GM06990 (cell line): ENCODE data around the gene B4GALT1.

Experiments
- DNase-seq: peaks from one replicate; pipeline ENCODE4 v3.0.0-alpha.2; 2011; ENCODE audit not compliant: insufficient read length; ENCODE audit errors: extremely low read depth
- H3K27me3 ChIP-seq: replicated peaks from 2 replicates; pipeline ENCODE4 v1.6.0; 2011; ENCODE audit warnings: low read length; ENCODE audit not compliant: control insufficient read depth, insufficient read depth
- H3K36me3 ChIP-seq: 2 replicates; pipeline ENCODE4 v1.5.1; 2011; ENCODE audit warnings: low read length; ENCODE audit not compliant: control insufficient read depth, insufficient read depth
- H3K4me3 ChIP-seq: replicated peaks from 2 replicates; pipeline ENCODE4 v1.5.1; 2011; ENCODE audit warnings: low read depth, mild to moderate bottlenecking, control low read depth, low read length
- TF ChIP-seq, protein P1 (sequence below): IDR thresholded peaks from 2 replicates; pipeline ENCODE4 v1.5.1; 2011; ENCODE audit warnings: low read length, control low read depth, mild to moderate bottlenecking, inconsistent platforms; ENCODE audit not compliant: insufficient read depth, poor library complexity, severe bottlenecking

Gene B4GALT1

DNA sequence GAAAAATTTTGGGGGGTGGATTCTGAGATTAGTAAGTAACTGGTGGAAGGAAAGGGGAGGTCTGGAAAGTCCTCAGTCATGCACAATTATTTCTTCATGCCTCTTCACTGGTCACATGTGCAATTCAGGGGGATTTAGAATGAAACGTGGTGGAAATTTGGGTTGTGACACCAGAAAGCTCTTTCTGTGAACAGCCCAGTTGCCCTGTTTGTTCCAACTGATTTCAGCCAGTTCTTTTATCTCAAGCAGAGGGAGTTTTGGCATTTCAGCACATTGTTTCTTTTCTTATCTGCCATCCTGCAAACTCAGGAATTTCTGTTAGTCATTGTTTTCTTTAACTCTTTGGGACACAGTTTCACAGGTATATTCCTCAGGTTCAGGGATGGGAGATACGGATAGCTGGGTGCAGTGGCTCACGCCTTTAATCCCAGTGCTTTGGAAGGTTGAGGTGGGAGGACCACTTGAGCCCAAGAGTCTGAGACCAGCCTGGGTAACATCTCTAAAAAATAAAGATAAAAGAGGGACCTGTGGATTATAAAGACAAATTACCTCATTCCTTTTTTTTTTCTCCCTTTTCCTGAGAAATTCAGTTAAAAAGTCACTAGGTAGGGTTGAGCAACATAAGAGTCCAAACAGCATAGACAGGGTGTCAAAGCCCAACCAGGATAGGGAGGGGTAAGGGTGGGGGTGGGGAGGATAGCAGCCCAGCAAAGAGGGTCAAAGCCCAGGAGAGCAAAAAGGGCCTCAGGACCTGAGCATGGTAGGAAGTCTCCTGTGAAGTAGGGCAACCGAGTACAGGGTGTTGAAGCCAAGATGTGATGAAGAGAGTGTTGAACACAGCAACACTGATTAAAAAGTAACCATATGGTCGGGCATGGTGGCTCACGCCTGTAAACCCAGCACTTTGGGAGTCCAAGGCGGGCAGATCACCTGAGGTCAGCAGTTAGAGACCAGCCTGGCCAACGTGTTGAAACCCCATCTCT lies 5.4 kb upstream of the B4GALT1 start:
- DNase-seq = no peak
- Histone ChIP-seq H3K27me3 (no peaks in the 10 kb centered on the region), H3K4me3 (no peak overlapping the region), H3K36me3 (no peaks in the 10 kb centered on the region)
- TF ChIP-seq, protein P1, sequence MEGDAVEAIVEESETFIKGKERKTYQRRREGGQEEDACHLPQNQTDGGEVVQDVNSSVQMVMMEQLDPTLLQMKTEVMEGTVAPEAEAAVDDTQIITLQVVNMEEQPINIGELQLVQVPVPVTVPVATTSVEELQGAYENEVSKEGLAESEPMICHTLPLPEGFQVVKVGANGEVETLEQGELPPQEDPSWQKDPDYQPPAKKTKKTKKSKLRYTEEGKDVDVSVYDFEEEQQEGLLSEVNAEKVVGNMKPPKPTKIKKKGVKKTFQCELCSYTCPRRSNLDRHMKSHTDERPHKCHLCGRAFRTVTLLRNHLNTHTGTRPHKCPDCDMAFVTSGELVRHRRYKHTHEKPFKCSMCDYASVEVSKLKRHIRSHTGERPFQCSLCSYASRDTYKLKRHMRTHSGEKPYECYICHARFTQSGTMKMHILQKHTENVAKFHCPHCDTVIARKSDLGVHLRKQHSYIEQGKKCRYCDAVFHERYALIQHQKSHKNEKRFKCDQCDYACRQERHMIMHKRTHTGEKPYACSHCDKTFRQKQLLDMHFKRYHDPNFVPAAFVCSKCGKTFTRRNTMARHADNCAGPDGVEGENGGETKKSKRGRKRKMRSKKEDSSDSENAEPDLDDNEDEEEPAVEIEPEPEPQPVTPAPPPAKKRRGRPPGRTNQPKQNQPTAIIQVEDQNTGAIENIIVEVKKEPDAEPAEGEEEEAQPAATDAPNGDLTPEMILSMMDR = no peak

DNA sequence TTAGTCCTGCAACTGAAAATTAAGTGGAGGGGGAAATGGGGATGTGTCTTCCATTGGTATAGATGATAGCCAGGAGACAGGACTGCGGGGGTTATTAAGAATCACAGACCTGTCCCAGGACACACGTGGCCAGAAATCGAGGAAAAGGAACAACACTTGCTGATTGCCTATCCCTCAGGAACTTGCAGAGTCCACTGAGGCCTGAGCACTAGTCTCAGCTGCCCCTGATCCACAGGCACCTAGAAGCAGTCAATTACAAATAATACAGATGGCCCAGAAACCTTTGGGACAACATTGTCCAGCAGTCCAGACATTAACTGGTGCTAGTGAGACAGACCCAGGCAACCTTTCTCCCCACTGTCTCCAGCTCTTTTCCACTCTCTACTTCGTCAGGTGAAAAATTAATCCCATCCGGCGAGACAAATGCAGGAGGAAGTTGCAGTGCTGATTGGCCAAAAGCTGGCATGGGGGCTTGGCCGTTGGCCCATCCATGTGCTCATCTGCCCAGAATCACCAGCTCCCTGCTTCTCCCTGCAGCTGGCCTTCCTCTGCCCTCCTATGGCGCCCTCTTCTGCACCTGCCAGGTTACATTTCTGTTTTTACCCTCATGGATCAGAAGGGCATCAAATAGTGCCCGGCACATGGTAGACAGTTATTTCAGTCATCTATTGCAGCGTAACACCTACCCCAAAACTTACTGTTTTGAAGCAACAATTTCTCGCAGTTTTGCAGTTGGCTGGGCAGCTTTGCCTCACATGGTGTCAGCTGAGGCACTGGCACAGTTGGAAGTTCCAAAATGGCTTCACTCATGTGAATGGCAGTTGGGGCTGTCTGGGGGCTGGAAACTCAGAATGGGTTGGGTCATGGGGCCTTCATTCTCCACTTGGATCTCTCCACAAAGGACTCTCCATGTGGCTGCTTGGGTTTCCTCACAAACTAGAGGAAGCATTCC lies 3.6 kb upstream of the B4GALT1 start:
- TF ChIP-seq, protein P1 = peak; percentile 56
- no peaks in the 10 kb centered on the region for H3K36me3 ChIP-seq
- DNase-seq = no peak
- H3K27me3 ChIP-seq = no peaks in the 10 kb centered on the region
- H3K4me3 ChIP-seq = no peak overlapping the region

DNA sequence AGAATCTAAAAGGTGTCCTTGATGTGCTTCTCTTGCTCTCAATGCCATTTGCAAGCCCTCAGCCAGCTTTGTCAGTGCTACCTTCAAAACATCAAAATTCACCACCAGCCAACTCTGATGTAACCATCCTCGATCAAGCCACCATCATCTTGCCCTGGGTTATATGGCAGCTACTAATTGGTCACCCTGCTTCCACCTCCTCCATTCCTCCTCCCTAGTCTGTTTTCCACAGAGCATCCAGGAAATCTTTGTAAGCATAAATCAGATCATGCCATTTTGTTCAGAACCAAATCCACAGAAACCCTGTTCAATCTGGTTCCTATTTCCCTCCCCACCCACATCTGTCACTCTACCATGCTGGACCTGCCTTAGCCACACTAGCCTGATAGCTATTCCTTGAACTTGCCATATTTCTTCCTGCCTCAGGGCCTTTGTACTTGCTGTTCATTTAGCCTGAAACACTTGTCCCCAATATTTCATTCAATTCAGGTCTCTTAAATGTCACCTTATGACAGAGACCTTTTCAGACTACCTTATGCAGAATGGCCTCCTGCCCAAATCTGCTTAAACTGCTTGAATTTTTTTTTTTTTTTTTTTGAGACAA lies 1.9 kb upstream of the B4GALT1 start:
- Histone ChIP-seq H3K36me3 (no peaks in the 10 kb centered on the region), H3K4me3 (no peak overlapping the region), H3K27me3 (no peaks in the 10 kb centered on the region)
- TF ChIP-seq, protein P1 = no peak
- DNase-seq = no peak

DNA sequence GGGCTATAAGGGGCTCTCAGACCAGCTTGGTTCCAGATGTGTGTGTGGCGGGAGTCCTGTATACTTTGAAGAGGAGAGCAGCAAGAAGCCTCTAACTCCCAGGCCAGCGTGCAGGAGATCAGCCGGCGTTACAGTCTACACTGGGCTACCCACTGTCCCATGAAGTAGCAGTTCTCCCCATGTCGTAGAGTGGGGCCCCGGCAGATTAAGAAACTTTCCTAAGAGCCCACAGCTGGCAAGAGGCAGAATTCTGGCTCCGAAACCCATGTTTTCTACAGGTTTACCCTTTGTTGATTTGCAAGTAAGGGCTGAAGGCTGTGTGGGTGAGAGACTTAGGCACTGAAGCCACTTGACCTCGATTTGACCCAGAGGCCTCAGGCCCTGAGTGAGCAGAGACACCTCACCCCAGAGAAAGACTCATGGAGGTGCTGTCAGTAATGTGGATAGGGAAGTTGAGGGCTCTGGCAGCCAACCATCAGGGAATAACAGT lies 881 bp upstream of the B4GALT1 start:
- peak overlapping the region; percentile 67 for H3K4me3 ChIP-seq
- H3K27me3 ChIP-seq = no peaks in the 10 kb centered on the region
- DNase-seq = no peak
- no peaks in the 10 kb centered on the region for H3K36me3 ChIP-seq
- TF ChIP-seq, protein P1 = no peak
